Measurements from ENCODE around the gene SIM1.
"Not testable (repeated sequence)": the region's sequence is repeated elsewhere in the genome, so short reads cannot be mapped to it uniquely, and the experiment has no call there.

The SIM1 gene

GRCh38 chr6:100426744-100427338 lies 37.9 kb downstream of the SIM1 start:
- no peak for DNase-seq (ENCODE audit: low read depth)

- DNase-seq (ENCODE audit: low read depth) = no peak
These were observed 38.5 kb downstream of the SIM1 start for GRCh38 chr6:100426241-100426640.

DNA sequence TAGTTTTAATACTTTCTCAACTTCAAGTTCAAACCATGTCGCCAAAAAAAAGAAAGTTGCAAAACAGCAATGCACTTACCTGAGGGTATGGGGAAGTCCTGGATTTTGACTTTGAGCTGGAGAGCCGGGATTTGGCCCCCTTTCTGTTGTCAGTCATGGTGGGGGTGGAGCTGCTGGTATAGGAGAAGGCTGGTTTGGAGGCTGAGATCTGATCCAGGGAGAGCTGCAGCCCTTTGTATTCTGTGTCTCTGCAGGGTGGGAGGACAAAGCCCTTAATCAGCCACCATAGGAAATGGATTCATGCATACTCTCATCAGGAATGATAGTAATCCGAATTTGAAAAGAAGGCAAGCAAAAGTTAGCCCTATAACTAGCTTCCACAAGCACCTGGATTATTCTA lies 44.0 kb downstream of the SIM1 start:
- no peak for DNase-seq (ENCODE audit: low read depth)

DNA sequence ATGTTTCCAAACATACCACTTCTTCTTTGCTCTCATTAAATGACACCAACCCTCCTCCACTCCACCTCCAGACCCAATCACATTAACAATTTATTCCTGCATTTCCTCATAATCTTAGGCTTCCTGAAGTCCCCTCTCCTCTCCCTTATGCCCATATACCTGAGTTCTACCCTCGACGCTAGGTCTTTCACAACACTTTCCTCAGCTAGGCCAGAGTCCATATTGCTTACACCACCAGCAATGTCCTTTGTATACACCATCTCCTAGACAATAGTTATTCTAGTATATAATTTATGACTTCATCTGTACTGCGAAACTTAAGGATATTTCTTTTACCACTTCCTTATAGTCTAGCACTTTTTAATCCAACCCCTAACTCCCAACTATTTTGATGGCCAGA lies 47.7 kb downstream of the SIM1 start:
- DNase-seq (ENCODE audit: low read depth) = no peak

DNA sequence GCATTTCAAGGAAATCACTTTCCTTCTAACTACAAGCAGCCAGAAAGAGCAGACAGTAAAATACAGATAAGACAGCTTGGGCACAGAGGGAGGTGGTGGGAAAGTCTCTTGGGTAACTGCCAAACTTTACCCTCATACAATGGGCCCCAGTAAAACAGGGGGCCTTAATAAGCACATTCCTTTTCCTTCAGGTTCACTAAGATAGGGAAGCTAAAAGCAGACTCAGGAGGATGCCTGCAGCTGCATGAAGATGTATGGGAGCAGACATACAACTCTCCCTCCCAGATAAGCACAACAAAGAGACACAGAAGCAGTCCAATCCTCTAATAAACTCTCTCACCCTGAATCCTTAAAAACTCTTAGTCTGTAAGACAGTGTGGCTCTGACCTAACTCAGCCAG lies 49.0 kb downstream of the SIM1 start:
- no peak for DNase-seq (ENCODE audit: low read depth)

DNA sequence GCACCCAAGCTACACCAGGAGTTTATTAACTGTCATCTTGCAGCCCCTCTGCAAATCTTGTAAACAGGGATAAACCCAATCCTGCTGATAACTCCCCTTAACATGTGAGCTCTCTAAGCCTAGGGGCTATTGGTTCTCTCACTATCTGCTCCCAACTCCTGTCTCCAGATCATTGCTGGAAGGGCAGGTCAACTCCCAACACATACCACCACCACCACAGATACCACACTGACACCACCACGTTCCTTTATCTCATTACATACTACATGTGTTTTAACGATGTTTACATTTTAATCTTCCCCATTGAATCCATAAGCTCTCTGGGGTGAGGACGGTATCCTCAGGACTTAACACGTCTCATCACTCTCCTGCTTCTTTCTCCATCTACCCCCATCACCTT lies 51.8 kb downstream of the SIM1 start:
- DNase-seq (ENCODE audit: low read depth) = no peak

DNA sequence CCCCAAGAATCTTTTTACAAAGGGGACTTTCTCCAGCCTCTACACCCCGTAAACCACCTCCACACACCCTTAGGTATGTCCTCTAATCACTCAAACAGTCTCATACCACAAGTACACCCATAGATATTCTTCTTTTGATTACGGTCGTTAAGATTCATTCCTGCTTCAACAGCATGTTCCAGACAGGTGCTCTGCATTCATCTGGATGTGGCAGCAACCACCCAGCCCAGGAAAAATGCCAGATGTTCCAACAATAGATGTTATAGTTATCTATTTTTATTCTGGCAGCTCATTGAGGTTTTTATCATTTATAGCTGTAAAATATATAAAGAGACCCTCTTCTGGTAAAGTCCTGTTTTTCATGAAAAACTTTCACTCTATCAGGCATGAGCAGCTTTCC lies 60.7 kb downstream of the SIM1 start:
- DNase-seq (ENCODE audit: low read depth) = no peak

DNA sequence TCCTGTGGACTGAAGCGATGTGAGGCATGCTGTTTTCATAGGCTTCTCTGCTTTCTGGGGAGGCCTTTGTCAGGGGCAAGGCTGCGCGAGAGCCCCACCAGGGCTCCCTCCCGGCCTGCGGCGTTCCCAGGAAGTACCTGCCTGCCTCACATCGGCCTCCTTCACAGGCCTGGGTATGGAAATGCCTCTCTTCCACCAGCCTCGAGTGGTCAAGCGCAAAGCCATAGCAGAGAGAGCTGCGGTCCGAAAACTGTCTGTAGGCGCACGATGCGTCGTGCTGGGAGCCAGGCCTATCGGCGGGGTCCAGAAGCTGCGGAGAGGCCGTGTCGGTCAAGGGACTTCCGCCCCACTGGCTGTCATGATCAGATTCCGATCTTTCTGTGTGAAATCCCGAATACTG lies 71.2 kb downstream of the SIM1 start:
- no peak for DNase-seq (ENCODE audit: low read depth)

GRCh38 chr6:100392423-100392822 lies 72.3 kb downstream of the SIM1 start:
- DNase-seq (ENCODE audit: low read depth) = no peak

DNA sequence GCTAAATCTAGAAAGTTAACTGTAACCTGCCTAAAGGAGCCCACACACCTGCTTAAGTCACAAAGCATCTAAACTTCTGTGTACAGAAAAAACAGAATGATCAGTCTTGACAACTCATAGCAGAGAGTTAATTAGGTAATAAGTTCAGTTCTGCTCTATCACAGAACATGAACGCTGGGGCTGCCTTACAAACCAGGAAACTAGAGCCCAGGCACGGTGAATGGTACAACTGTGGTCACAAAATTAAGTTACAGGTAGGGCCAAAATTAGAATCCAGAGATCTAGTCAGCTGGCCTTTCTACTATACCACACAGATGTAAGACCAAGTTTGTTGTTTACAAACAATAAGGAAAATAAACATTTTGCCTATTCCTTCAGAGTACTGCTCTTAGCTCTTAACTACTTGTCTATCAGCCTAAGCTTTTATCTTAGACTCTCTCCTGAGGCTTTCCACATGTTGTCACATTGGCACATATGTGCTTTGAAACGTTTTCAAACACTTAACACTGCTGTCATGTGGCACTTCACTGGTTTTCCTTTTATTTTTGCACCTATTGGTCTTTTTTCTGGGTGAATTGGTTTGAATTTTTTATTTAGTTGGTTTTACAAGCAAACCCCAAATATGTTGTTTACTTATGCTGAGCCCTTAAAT lies 75.7 kb downstream of the SIM1 start:
- no peak for DNase-seq (ENCODE audit: low read depth)

DNA sequence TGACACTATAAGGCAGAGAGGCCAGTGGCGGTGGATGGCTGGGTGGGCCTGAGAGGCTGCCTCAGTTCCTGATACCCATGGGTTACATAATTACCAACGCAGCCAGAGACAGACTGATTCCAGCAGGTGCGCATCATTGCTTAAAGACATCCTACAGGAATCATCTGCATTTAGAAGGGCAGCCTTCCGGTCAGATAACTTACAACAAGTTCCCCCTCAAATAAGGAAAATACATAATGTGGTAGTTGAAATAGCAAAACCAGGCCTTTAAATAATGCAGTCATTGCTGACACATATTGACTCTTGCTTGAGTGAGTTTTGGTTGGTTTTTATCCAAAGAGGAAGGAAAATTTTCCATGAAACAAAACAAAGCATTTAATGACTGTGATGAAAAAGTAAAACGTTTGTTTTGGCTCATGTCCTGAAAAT lies 81.9 kb downstream of the SIM1 start:
- no peak for DNase-seq (ENCODE audit: low read depth)

- no peak for DNase-seq (ENCODE audit: low read depth)
These were observed 82.7 kb downstream of the SIM1 start for GRCh38 chr6:100382031-100382430.

GRCh38 chr6:100381111-100381510 lies 83.6 kb downstream of the SIM1 start:
- no peak for DNase-seq (ENCODE audit: low read depth)

- DNase-seq (ENCODE audit: low read depth) = no peak
These were observed 85.3 kb downstream of the SIM1 start for GRCh38 chr6:100379386-100379785.

GRCh38 chr6:100378576-100378975 lies 86.1 kb downstream of the SIM1 start:
- no peak for DNase-seq (ENCODE audit: low read depth)

GRCh38 chr6:100376103-100376502 lies 88.6 kb downstream of the SIM1 start:
- no peak for DNase-seq (ENCODE audit: low read depth)

DNA sequence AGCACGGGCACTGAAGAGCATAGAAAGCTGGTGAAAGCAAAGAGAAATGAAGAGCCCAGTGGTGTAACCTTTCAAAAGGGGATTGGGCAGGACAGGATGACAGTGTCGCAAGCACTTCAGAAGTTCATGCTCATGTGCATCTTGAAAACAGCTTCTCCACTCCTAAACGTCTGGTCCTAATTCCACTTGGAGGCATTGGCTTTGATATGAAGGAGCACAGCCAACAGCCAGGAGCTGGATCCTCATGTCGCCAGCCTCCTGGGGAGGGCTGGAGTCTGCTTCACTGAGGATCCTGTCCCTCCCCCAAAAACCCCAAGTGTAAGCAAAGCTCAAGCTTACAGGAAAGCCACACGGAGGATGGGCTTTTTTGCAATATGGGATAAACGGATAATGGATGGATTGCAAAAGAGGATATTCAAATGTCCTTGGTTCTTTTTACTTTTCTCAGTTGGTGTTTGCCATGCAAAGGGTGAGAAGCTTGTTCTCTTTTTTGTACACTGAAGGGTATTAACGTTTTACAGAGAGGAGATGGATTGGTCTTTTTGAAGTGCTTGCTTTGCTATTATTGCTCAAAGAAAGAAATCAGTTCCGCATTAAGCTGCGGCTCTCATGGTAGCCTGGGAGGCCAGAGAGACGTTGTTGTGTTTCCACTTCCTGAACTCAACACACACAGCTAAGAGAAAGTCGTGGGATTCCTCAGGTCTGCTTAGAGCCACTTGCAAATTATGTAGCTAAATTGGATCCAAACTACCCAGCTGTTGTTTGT lies 92.2 kb downstream of the SIM1 start:
- DNase-seq (ENCODE audit: low read depth) = no peak

GRCh38 chr6:100371591-100371990 lies 93.1 kb downstream of the SIM1 start:
- DNase-seq (ENCODE audit: low read depth) = no peak

DNA sequence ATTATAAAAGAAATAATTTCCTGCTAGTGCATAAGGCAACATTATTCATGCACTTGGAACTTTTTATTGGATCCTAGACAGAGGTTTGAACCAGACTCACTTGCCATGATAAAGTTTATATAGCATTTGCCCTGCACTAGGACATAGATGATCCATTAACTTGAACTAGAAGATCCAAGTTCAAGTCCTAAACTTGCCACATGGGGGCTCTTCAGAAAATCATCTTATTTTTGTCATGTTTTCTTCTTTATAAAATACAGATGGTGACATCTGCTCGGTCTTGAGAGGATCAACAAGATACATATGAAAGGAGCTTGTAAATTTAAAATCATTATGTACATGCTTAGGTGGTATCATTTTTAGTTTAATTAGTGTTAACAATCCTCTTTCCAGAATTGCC lies 94.5 kb downstream of the SIM1 start:
- no peak for DNase-seq (ENCODE audit: low read depth)

DNA sequence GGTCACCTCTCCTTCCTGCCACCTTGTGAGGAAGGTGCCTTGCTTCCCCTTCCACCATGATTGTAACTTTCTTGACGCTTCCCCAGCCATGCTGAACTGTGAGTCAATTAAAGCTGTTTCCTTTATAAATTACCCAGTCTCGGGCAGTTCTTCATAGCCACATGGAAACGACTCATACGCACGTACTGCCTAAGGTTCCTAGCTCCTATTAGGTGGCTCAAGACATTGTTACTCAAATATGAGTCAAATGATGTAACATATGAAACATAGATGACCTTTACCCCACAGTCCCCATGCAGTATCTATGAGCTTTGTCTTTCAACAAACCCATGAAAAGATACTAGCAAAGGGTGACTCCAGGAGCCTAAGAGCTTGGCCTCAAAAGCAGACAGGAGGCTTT lies 98.3 kb downstream of the SIM1 start:
- DNase-seq (ENCODE audit: low read depth) = no peak

- DNase-seq (ENCODE audit: low read depth) = no peak
These were observed 101.1 kb downstream of the SIM1 start for GRCh38 chr6:100363651-100364050.

DNA sequence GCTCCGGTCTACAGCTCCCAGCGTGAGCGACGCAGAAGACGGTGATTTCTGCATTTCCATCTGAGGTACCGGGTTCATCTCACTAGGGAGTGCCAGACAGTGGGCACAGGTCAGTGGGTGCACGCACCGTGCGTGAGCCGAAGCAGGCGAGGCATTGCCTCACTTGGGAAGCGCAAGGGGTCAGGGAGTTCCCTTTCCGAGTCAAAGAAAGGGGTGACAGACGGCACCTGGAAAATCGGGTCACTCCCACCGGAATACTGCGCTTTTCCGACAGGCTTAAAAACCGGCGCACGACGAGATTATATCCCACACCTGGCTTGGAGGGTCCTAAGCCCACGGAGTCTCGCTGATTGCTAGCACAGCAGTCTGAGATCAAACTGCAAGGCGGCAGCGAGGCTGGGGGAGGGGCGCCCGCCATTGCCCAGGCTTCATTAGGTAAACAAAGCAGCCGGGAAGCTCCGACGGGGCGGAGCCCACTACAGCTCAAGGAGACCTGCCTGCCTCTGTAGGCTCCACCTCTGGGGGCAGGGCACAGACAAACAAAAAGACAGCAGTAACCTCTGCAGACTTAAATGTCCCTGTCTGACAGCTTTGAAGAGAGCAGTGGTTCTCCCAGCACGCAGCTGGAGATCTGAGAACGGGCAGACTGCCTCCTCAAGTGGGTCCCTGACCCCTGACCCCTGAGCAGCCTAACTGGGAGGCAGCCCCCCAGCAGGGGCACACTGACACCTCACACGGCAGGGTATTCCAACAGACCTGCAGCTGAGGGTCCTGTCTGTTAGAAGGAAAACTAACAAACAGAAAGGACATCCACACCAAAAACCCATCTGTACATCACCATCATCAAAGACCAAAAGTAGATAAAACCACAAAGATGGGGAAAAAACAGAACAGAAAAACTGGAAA lies 109.7 kb downstream of the SIM1 start:
- DNase-seq (ENCODE audit: low read depth) = not testable (repeated sequence)
